Activated T-helper 2 cell treated with anti-CD3 and anti-CD28 coated beads, Interferon-gamma antibody, Interleukin-2, Interleukin-4, amounts not matched to agents 10 μg/mL and 5 μg/mL and 100 μg/mL, durations not matched to agents 14 hours and 24 hours and 36 hours (primary cell): ENCODE data around the gene FGF2. TPM values are rescaled to one million over a fixed set of nuclear protein-coding genes. Genes with fewer than 3 reads are reported as not detected.
A peak's percentile ranks its signal among the peaks of the same experiment; 100 is the strongest.

Experiments
- DNase-seq: peaks from one replicate; pipeline ENCODE4 v3.0.0; 2021; ENCODE audit warnings: low spot score
- H3K27ac Mint-ChIP-seq: one replicate; pipeline ENCODE4 v1.8.0; 2021; ENCODE audit warnings: mixed read lengths
- H3K27me3 Mint-ChIP-seq: one replicate; pipeline ENCODE4 v1.8.0; 2021; ENCODE audit warnings: low read depth, mixed read lengths
- H3K36me3 Mint-ChIP-seq: one replicate; pipeline ENCODE4 v1.8.0; 2021; ENCODE audit warnings: low read depth, mixed read lengths
- H3K4me1 Mint-ChIP-seq: one replicate; pipeline ENCODE4 v1.8.0; 2021; ENCODE audit warnings: low read depth, mixed read lengths
- H3K4me3 Mint-ChIP-seq: one replicate; pipeline ENCODE4 v1.8.0; 2021; ENCODE audit warnings: low read depth, mild to moderate bottlenecking, moderate library complexity, mixed read lengths
- H3K9me3 Mint-ChIP-seq: one replicate; pipeline ENCODE4 v1.8.0; 2021; ENCODE audit warnings: mixed read lengths
- intact Hi-C: fragments of 100-400 bp; cut with micrococcal nuclease; formaldehyde crosslinking; loops from one replicate; pipeline ENCODE4 v1.15.1; 2023
- total RNA-seq: library from RNA; stranded (reverse); gene quantifications from 2 replicates; pipeline ENCODE4 v1.2.3, GENCODE V29; 2022

The FGF2 gene
- total RNA-seq, 1 donor from 2014 or later, result 2.3 TPM

DNA sequence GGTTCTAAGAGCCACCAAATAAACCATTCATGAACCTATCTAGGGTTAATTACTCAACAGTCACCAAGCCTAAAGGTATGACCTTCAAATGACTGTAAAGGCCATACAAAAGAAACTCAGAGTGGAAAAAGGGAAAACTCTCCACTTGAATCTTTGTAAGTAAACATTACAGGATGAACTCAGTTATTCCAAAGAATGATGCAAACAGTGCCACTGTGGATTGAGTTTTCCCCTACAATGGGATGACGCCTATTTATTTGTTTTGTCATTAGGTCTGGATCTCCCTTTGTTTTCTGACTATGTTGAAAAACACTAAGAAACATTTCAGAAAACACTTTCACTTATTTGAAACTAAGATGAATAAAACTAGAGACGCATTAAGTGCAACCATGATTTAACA lies 83.1 kb downstream of the FGF2 start:
- intact Hi-C loops, result no loop called here
- no peaks in the 10 kb centered on the region for H3K27me3 Mint-ChIP-seq
- H3K27ac Mint-ChIP-seq, result no peak overlapping the region
- no peak for DNase-seq
- peaks cover 26% of the 10 kb centered on the region for H3K36me3 Mint-ChIP-seq
- H3K4me1 Mint-ChIP-seq, result no peaks in the 10 kb centered on the region
- H3K9me3 Mint-ChIP-seq, result no peaks in the 10 kb centered on the region
- no peak overlapping the region for H3K4me3 Mint-ChIP-seq

DNA sequence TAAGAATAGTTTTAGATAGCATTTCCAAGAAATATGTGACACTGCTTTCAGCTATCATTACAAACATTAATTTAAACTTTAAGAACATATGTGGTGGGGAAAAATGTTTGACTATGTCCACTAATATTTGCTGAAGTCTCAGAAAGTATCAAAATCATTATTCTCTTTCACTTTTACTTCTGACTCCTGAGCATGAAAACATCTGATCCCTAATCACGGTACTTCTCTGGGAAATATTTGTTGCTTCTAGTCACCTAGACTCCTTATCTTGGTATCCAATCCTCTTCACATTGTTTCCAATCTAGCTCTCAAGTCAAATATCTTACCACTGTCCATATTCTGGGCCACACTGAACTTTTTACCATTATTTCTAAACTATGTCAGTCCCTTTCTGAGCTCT lies 85.0 kb downstream of the FGF2 start:
- intact Hi-C loops, result no loop called here

DNA sequence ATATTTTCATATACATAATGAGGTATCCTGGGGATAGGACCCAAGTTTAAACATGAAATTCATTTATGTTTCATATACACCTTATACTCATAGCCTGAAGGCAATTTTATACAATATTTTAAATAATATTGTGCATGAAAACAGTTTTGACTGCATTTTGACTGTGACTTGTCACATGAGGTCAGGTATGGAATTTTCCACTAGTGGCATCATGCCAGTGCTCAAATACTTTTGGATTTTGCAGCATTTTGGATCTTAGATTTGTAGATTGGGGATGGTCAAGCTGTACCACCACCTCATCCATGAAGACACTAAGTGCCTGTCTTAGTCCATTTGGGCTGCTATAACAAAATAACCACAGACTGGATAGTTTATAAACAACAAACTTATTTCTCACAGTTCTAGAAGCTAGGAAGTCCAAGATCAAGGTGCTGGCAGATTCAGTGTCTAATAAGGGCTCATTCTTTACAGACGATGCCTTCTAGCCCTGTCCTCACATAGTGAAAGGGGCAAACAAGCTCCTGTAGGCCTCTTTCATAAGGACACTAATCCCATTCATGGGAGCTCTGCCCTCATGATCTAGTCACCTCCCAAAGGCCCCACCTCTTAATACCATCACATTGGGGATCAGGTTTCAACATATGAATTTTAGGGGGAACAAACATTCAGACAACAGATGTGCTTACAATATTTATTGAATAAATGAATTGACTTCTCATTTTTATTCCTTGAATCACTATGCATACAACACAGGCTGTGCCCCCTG lies 86.4 kb downstream of the FGF2 start:
- Mint-ChIP-seq H3K27ac (no peak overlapping the region), H3K36me3 (peaks cover 26% of the 10 kb centered on the region), H3K27me3 (no peaks in the 10 kb centered on the region), H3K4me1 (no peaks in the 10 kb centered on the region), H3K4me3 (no peak overlapping the region), H3K9me3 (no peaks in the 10 kb centered on the region)
- no peak for DNase-seq
- intact Hi-C loops, result no loop called here

More for the DNA sequence above, 85.0 kb downstream of the FGF2 start:
- no peaks in the 10 kb centered on the region for H3K27me3 Mint-ChIP-seq
- H3K27ac Mint-ChIP-seq, result no peak overlapping the region
- no peaks in the 10 kb centered on the region for H3K9me3 Mint-ChIP-seq
- DNase-seq, result no peak
- H3K4me3 Mint-ChIP-seq, result no peak overlapping the region
- H3K4me1 Mint-ChIP-seq, result no peaks in the 10 kb centered on the region
- peaks cover 25% of the 10 kb centered on the region for H3K36me3 Mint-ChIP-seq

DNA sequence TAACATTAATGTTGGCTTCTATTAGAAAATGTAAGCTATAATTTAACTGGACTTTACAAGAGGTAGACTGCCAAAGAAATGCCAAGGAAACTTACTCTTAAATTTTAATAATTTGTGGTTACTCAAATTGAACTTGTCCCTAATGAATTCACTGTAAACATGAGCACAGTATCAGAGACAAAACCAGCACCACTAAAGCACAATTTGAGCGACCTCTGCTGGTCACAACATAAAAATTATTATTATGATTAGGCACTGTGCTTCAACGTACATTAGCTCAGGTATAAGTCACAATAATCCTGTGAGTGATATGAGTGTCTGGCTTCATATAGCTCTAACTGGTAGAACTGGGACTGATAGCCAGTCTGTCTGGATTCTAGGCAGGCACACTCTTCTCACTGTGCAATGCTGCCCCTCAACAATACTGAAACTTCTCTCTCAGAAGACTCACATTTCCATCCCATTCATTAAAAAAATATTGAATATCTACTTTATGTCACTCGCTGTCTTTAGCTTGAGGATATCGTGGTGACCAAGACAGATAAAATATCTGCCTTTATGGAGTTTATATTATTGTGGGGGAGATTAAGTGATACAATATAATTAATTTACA lies 87.8 kb downstream of the FGF2 start:
- no peaks in the 10 kb centered on the region for H3K9me3 Mint-ChIP-seq
- H3K4me3 Mint-ChIP-seq, result no peak overlapping the region
- H3K27me3 Mint-ChIP-seq, result no peaks in the 10 kb centered on the region
- no peak for DNase-seq
- H3K4me1 Mint-ChIP-seq, result no peaks in the 10 kb centered on the region
- no peak overlapping the region for H3K27ac Mint-ChIP-seq
- intact Hi-C loops, result no loop called here
- peaks cover 23% of the 10 kb centered on the region for H3K36me3 Mint-ChIP-seq

DNA sequence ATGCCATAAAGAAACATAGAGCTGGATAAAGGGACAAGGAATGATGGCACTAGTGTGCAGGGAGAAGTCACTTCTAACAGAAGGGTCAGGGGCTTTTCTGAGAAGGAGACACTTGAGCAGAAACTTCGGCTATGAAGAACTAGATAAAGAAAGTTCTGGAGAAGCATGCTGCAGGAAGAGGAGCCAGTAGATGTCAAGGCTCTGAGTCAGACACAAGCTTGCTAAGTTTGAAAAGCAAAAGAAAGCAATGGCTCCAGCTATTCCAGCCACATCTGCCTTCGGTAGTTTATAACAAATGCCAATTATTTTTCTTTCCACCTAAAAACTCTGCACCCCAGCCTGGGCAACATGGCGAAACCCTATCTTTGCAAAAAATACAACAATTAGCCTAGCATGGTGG lies 88.3 kb downstream of the FGF2 start:
- peaks cover 23% of the 10 kb centered on the region for H3K36me3 Mint-ChIP-seq
- no peak overlapping the region for H3K27ac Mint-ChIP-seq
- no peaks in the 10 kb centered on the region for H3K9me3 Mint-ChIP-seq
- DNase-seq, result no peak
- H3K4me1 Mint-ChIP-seq, result peaks cover 4% of the 10 kb centered on the region
- intact Hi-C loops, result no loop called here
- no peaks in the 10 kb centered on the region for H3K27me3 Mint-ChIP-seq
- H3K4me3 Mint-ChIP-seq, result no peak overlapping the region

DNA sequence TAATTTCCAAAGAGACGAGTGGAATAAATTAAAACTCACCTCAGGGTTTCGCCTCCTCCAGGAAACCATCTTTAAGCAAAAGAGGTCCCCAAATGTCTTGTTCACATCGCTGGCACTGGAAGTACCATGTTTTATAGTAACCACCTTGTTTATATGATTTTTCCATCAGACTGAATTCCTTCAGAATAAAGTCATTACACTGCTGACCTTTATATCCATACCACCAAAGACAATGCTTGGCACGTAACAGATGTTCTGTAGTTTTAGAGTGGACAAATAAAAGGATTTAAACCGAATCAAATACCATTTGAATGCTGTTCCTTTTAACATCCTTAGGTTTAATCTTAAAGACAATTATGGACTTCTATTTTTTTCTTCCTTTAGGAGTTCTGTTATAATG lies 91.1 kb downstream of the FGF2 start:
- intact Hi-C loops, result no loop called here
- peaks cover 13% of the 10 kb centered on the region for H3K4me1 Mint-ChIP-seq
- DNase-seq, result no peak
- H3K4me3 Mint-ChIP-seq, result no peak overlapping the region
- no peaks in the 10 kb centered on the region for H3K9me3 Mint-ChIP-seq
- peaks cover 10% of the 10 kb centered on the region for H3K36me3 Mint-ChIP-seq
- no peaks in the 10 kb centered on the region for H3K27me3 Mint-ChIP-seq
- H3K27ac Mint-ChIP-seq, result no peak overlapping the region

DNA sequence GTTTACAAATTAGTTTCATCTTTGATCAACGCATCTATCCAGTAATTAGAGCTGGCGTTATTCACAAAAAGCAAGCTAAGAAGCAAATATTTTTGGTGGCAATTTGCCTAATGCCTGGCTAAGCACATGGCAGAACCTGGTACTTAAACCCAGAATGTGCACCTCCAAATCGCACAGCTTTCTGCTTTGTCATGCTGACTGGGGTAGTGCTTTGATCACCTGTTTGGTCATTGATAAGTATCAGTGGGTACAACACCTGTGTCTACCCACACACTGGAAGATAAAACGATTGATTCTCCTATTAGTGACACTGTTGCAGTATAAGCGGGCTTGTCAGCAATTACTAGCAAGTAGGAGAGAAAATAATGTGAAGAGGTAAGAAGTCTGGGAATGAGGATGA lies 93.8 kb downstream of the FGF2 start:
- Mint-ChIP-seq H3K36me3 (peaks cover 9% of the 10 kb centered on the region), H3K4me3 (peak overlapping the region; percentile 32)

DNA sequence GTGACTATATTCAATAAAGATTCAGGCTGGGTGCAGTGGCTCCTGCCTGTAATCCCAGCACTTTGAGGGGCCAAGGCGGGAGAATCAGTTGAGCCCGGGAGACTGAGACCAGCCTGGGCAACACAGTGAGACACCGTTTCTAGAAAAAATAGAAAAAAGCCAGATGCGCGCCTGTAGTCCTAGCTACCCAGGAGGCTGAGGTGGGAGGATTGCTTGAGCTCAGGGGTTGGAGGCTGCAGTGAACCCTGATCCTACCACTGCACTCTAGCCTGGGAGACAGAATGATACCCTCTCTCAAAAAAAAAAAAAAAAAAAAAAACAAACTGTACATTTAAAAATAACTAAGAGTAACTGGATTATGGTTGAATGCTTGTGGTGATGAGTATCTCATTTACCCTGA lies 94.7 kb downstream of the FGF2 start:
- no peak for DNase-seq
- Mint-ChIP-seq H3K4me1 (peaks cover 15% of the 10 kb centered on the region), H3K9me3 (no peaks in the 10 kb centered on the region), H3K27me3 (no peaks in the 10 kb centered on the region), H3K36me3 (peaks cover 6% of the 10 kb centered on the region), H3K4me3 (peak overlapping the region; percentile 46), H3K27ac (no peak overlapping the region)
- intact Hi-C loops, result loop anchor here (5.0 kb wide), 3 partner anchors 379 to 476 kb away; partner anchors contain the start of genes IL2 and SPRY1

More for the DNA sequence above, 93.8 kb downstream of the FGF2 start:
- Mint-ChIP-seq H3K4me1 (peaks cover 15% of the 10 kb centered on the region), H3K9me3 (no peaks in the 10 kb centered on the region), H3K27me3 (no peaks in the 10 kb centered on the region), H3K27ac (no peak overlapping the region)
- DNase-seq, result no peak
- intact Hi-C loops, result loop anchor here (5.0 kb wide), 3 partner anchors 378 to 477 kb away; partner anchors contain the start of genes IL2 and SPRY1

DNA sequence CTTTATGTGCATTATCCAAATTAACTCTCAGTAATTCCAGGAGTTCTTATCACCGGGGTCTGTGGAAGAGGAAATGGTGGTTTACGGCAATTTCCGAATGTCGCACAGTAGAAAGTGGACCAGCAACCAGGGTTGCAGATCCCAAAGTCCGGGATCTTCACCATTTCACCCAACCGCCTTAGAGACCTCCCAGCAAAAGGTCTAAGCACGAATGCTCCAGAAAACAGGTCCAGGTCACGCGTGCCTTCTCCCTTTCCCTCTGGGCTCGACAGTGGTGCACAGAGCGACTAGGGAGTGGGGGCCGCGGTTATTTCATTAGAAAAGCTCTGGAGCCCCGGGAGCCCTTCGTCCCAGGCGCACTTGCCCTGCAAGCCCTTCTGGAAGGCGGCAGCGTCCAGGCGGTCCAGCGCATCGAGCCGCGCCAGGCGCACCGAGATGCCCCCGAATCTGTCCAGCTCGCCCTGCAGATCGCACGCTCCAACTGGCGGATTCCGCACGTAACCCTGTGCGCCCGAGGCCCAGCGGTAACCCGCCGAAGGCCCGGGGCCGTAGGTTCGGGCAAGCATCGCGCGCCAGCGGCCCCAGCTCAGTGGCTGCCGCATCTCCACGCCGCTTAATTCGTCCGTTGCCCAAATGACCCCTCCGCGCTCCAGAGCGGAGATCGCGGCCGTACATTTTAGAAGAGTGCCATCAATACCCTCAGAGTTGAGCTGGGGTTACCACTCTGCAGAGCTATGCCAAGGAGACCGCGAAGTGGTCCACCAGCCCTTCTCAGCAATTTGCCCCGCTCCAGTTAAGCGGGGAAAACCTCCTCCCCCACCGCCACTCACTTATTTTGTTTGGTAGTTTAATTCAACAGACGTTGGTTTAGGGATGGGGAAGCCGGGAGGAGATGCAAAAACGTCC lies 95.6 kb downstream of the FGF2 start, which contains the start of gene NUDT6:
Gene NUDT6 (minus strand): TSS at position 627 of the 906 bp plus-strand sequence. CDS start 25 bp downstream, at position 602.
- H3K27me3 Mint-ChIP-seq, result no peaks in the 10 kb centered on the region
- no peaks in the 10 kb centered on the region for H3K36me3 Mint-ChIP-seq
- DNase-seq, result peak; percentile 40
- no peaks in the 10 kb centered on the region for H3K9me3 Mint-ChIP-seq
- H3K4me3 Mint-ChIP-seq, result peak within 1 kb of the TSS; percentile 95
- intact Hi-C loops, result loop anchor here (2.0 to 5.0 kb wide), 5 partner anchors 163 to 475 kb away; partner anchors contain the start of genes IL2 and SPRY1
- H3K27ac Mint-ChIP-seq, result peak within 1 kb of the TSS; percentile 97
- peaks cover 15% of the 10 kb centered on the region for H3K4me1 Mint-ChIP-seq

DNA sequence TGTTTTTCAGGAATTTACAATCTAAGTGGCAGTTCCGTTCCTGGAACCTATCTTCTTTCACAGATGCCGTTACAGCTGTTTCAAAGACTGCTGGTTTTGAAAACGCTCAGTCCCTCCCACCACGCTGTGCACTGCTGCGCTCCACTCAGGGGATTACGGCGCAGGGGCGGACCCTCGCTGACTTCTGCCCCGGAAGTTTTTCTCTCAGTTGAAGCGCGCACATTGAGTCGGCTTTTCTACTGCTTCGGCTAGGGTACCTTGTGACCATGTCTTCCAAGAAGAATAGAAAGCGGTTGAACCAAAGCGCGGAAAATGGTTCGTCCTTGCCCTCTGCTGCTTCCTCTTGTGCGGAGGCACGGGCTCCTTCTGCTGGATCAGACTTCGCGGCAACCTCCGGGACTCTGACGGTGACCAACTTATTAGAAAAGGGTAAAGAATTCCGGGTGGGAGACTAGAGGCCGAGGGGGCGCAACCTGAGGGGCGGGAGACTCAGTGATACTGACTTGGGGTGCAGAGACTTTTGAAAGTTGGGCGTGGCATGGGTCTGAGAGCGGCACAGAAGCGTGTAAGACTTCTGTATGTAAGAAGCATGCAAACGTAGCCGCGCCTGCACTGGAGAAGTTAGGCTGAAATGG lies 96.4 kb downstream of the FGF2 start:
- peak overlapping the region; percentile 95 for H3K4me3 Mint-ChIP-seq
- intact Hi-C loops, result loop anchor here (1.0 to 5.0 kb wide), 9 partner anchors 95 to 973 kb away; partner anchors contain the start of genes BBS12, IL2 and SPRY1
- no peaks in the 10 kb centered on the region for H3K27me3 Mint-ChIP-seq
- peaks cover 15% of the 10 kb centered on the region for H3K4me1 Mint-ChIP-seq
- DNase-seq, result peak; percentile 88
- no peaks in the 10 kb centered on the region for H3K36me3 Mint-ChIP-seq
- no peaks in the 10 kb centered on the region for H3K9me3 Mint-ChIP-seq
- peak overlapping the region; percentile 97 for H3K27ac Mint-ChIP-seq

DNA sequence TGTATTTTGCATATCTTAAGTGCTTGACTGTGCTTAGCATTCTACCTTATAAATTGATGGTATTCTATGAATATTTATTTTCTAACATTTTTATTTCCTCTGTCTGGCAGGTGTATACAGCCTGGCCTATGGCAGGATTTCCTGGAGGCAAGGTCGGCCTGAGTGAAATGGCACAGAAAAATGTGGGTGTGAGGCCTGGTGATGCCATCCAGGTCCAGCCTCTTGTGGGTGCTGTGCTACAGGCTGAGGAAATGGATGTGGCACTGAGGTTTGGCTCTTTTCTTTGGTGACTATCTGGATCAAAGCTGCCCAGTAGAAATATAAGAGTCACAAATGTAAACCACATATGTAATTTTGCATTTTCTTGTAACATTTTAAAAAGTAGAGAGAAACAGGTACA lies 102.3 kb downstream of the FGF2 start:
- H3K27ac Mint-ChIP-seq, result no peak overlapping the region
- H3K4me3 Mint-ChIP-seq, result no peak overlapping the region
- intact Hi-C loops, result no loop called here
- peaks cover 30% of the 10 kb centered on the region for H3K36me3 Mint-ChIP-seq
- no peaks in the 10 kb centered on the region for H3K9me3 Mint-ChIP-seq
- no peaks in the 10 kb centered on the region for H3K4me1 Mint-ChIP-seq
- no peaks in the 10 kb centered on the region for H3K27me3 Mint-ChIP-seq
- no peak for DNase-seq

DNA sequence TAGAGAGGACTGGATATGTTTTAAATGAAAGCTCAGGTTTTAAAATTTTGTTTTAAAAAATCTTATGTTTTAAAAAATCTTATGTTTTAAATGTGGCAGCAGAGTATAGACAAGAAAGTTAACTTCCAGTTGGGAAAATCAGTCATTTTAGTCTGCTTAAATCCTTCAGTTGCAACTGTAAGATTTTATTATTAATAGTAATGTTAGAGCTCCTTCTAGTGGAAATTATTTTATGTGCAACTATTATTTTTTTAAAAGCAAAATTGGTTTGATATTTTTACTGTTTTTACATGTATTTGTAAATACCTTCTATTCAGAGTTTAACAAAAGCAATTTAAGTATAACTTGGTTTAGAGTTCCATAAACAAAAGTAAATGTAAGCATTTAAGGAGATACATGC lies 104.2 kb downstream of the FGF2 start:
- no peak overlapping the region for H3K27ac Mint-ChIP-seq
- H3K9me3 Mint-ChIP-seq, result no peaks in the 10 kb centered on the region
- no peak overlapping the region for H3K4me3 Mint-ChIP-seq
- H3K27me3 Mint-ChIP-seq, result no peaks in the 10 kb centered on the region
- H3K4me1 Mint-ChIP-seq, result peaks cover 12% of the 10 kb centered on the region
- intact Hi-C loops, result no loop called here
- no peak for DNase-seq
- peaks cover 45% of the 10 kb centered on the region for H3K36me3 Mint-ChIP-seq
